KMS-11 (cell line): ENCODE results near the gene ARHGEF3.

Experiments used
- H2AFZ ChIP-seq: fragments of 200-600 bp; sonication (generic); 2 replicates; pipeline ENCODE4 v1.6.1; 2016; ENCODE audit warnings: antibody characterized with exemption, mixed run types, low read depth
- H3K27ac ChIP-seq: fragments of 200-600 bp; sonication (generic); 2 replicates; pipeline ENCODE4 v1.6.1; 2016; ENCODE audit warnings: mild to moderate bottlenecking, mixed run types
- H3K27me3 ChIP-seq: fragments of 200-600 bp; sonication (generic); 2 replicates; pipeline ENCODE4 v1.6.1; 2017; ENCODE audit warnings: mild to moderate bottlenecking, low read depth, mixed run types, moderate library complexity; ENCODE audit not compliant: insufficient read depth
- H3K36me3 ChIP-seq: fragments of 200-600 bp; sonication (generic); 2 replicates; pipeline ENCODE4 v1.6.1; 2017; ENCODE audit warnings: mild to moderate bottlenecking, mixed run types; ENCODE audit not compliant: insufficient read depth
- H3K4me1 ChIP-seq: fragments of 200-600 bp; sonication (generic); 2 replicates; pipeline ENCODE4 v1.6.1; 2016; ENCODE audit warnings: mild to moderate bottlenecking, low read depth, mixed run types; ENCODE audit not compliant: poor library complexity, severe bottlenecking
- H3K4me2 ChIP-seq: fragments of 200-600 bp; sonication (generic); 2 replicates; pipeline ENCODE4 v1.7.0; 2016; ENCODE audit warnings: mild to moderate bottlenecking, mixed run types
- H3K4me3 ChIP-seq: fragments of 200-600 bp; sonication (generic); IDR thresholded peaks from 2 replicates; pipeline ENCODE4 v1.6.1; 2017; ENCODE audit warnings: low read depth, low read length, mixed read lengths; ENCODE audit not compliant: insufficient read depth
- H3K79me2 ChIP-seq: fragments of 200-600 bp; sonication (generic); 2 replicates; pipeline ENCODE4 v1.6.1; 2016; ENCODE audit warnings: low read depth, mixed run types; ENCODE audit not compliant: insufficient read depth
- H3K9ac ChIP-seq: fragments of 200-600 bp; sonication (generic); 2 replicates; pipeline ENCODE4 v1.6.1; 2016; ENCODE audit warnings: mild to moderate bottlenecking, mixed run types
- H4K20me1 ChIP-seq: fragments of 200-600 bp; sonication (generic); 2 replicates; pipeline ENCODE4 v1.6.1; 2016; ENCODE audit warnings: mild to moderate bottlenecking, mixed run types; ENCODE audit not compliant: insufficient read depth
- TF ChIP-seq, protein P1 (sequence below): fragments of 200-600 bp; sonication (generic); conservative IDR thresholded peaks from 2 replicates; pipeline ENCODE4 v1.6.1; 2017; ENCODE audit warnings: low read depth, mild to moderate bottlenecking, antibody characterized with exemption, low read length, moderate library complexity, mixed read lengths

Gene ARHGEF3

DNA sequence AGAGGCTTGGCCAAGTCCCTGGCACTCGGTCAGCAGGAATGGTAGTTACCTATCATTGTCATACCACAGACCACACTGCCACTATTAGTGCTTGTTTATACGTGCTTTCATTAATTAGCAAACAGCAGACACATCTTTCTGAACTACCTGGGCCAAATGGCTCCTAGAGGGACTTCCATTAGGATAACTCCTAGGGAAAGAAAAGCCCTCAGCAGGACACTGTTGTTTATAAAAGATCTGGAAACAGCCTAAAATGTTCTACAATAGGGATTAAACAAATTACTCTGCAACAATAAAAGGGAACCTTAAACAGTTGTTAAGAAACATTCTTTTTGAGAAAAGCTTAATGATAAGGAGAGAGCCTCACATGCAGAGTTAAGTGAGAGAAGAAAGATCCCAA lies 38.5 kb downstream of the ARHGEF3 start:
- Histone ChIP-seq H3K4me2 (no peak overlapping the region), H4K20me1 (no peaks in the 10 kb centered on the region), H2AFZ (no peak overlapping the region), H3K36me3 (no peaks in the 10 kb centered on the region), H3K4me3 (no peak overlapping the region), H3K79me2 (no peaks in the 10 kb centered on the region), H3K4me1 (peaks cover 7% of the 10 kb centered on the region), H3K27ac (no peak overlapping the region), H3K27me3 (no peaks in the 10 kb centered on the region), H3K9ac (no peak overlapping the region)
- TF ChIP-seq, protein P1, sequence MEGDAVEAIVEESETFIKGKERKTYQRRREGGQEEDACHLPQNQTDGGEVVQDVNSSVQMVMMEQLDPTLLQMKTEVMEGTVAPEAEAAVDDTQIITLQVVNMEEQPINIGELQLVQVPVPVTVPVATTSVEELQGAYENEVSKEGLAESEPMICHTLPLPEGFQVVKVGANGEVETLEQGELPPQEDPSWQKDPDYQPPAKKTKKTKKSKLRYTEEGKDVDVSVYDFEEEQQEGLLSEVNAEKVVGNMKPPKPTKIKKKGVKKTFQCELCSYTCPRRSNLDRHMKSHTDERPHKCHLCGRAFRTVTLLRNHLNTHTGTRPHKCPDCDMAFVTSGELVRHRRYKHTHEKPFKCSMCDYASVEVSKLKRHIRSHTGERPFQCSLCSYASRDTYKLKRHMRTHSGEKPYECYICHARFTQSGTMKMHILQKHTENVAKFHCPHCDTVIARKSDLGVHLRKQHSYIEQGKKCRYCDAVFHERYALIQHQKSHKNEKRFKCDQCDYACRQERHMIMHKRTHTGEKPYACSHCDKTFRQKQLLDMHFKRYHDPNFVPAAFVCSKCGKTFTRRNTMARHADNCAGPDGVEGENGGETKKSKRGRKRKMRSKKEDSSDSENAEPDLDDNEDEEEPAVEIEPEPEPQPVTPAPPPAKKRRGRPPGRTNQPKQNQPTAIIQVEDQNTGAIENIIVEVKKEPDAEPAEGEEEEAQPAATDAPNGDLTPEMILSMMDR = no peak

DNA sequence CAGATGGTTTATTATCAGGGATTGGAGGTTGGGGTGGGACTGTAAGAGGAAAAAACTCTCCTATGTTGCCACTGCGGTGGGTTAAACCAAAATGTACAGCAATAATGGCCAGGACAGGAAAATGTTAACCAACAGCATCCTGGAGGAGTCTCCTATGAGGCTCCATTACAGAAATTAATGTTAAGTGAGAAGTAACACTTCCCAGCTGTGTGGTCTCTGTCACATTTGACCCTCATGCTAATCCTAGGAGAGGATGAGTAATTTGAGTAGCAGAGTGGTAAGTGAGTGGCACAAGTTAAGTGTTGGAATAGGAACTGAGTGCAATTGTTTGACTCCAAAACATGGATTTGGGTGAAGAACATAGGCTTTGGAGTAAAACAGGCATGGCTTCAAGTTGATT lies 39.0 kb downstream of the ARHGEF3 start:
- no peaks in the 10 kb centered on the region for H3K36me3 ChIP-seq
- H3K4me3 ChIP-seq = no peak overlapping the region
- H3K27me3 ChIP-seq = no peaks in the 10 kb centered on the region
- no peak overlapping the region for H2AFZ ChIP-seq
- H3K27ac ChIP-seq = no peak overlapping the region
- H4K20me1 ChIP-seq = no peaks in the 10 kb centered on the region
- TF ChIP-seq, protein P1 = no peak
- peaks cover 7% of the 10 kb centered on the region for H3K4me1 ChIP-seq
- no peak overlapping the region for H3K4me2 ChIP-seq
- no peak overlapping the region for H3K9ac ChIP-seq
- H3K79me2 ChIP-seq = no peaks in the 10 kb centered on the region

DNA sequence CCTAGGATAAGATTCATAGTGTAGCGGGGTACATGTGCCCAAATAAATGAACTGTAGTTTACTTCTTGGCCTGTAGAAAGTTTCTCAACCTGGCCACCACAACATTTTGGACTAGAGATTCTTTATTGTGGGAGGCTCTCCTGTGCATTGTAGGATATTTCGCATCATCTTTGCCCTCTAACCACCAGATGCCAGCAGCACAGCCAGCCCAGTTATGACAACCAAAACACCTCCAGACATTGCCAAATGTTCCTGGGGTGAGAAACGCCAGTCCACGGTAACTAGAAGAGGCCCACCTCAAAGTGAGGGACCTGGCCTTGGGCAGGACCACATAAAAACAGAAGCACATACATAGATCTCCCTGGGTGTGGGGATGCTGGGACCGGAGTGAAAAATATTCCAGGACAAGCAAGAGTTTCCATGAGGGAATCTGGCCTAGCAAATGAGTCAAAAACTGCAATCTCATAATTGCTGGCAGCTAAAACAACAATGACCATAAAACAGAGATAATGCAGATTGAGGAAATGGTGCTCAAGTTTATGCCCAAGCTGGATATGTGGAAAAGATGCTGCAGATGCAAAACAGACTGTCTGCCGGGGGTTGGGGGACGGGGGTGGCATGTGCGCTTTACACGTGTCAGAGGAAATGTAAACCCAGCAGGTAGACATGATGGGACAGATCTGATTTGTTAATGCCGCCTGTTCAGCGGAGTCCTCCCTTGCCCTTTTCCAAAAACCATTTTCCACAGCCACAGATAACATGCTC lies 39.7 kb downstream of the ARHGEF3 start:
- no peaks in the 10 kb centered on the region for H3K79me2 ChIP-seq

DNA sequence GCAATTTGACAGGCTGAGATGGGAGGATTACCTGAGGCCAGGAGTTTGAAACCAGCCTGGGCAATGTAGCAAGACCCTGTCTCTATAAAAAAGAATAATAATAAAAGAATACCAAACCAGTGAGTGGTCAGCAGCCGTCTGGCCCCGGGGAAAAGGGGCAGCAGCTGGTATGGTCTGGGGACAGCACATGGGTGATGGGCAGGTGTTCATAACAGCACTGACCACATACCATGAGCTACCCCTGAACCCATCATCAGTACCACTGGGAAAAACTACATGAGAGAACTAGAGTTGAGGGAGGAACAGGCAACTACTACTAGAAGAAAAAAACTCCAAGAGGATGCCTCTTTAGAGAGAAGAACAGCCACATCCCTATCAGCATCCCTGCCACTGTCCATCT lies 40.7 kb downstream of the ARHGEF3 start:
- no peak overlapping the region for H3K4me2 ChIP-seq
- H2AFZ ChIP-seq = no peak overlapping the region
- no peak overlapping the region for H3K27ac ChIP-seq
- no peaks in the 10 kb centered on the region for H3K79me2 ChIP-seq
- H3K4me1 ChIP-seq = peaks cover 7% of the 10 kb centered on the region
- no peak overlapping the region for H3K9ac ChIP-seq
- H3K27me3 ChIP-seq = no peaks in the 10 kb centered on the region
- H4K20me1 ChIP-seq = no peaks in the 10 kb centered on the region
- TF ChIP-seq, protein P1 = no peak
- H3K36me3 ChIP-seq = no peaks in the 10 kb centered on the region
- no peak overlapping the region for H3K4me3 ChIP-seq

More for the DNA sequence above, 39.7 kb downstream of the ARHGEF3 start:
- no peak overlapping the region for H3K4me2 ChIP-seq
- no peaks in the 10 kb centered on the region for H3K27me3 ChIP-seq
- no peaks in the 10 kb centered on the region for H4K20me1 ChIP-seq
- no peak overlapping the region for H3K4me3 ChIP-seq
- TF ChIP-seq, protein P1 = no peak
- H3K36me3 ChIP-seq = no peaks in the 10 kb centered on the region
- H3K27ac ChIP-seq = no peak overlapping the region
- H2AFZ ChIP-seq = no peak overlapping the region
- H3K9ac ChIP-seq = no peak overlapping the region
- H3K4me1 ChIP-seq = peaks cover 7% of the 10 kb centered on the region
